Rectal smooth muscle tissue (tissue), 1 donor: ENCODE measurements around the gene ELOA.
"Not testable (repeated sequence)": the region's sequence is repeated elsewhere in the genome, so short reads cannot be mapped to it uniquely, and the experiment has no call there.

ENCODE experiments used
- H3K27ac ChIP-seq: one replicate; pipeline ENCODE4 v1.7.0; 2013; ENCODE audit warnings: low read depth, low read length, inconsistent platforms
- H3K27me3 ChIP-seq: one replicate; pipeline ENCODE4 v1.7.0; 2013; ENCODE audit warnings: low read length; ENCODE audit not compliant: control insufficient read depth, insufficient read depth
- H3K36me3 ChIP-seq: one replicate; pipeline ENCODE4 v1.7.0; 2013; ENCODE audit warnings: low read length; ENCODE audit not compliant: control insufficient read depth, insufficient read depth
- H3K4me1 ChIP-seq: one replicate; pipeline ENCODE4 v1.7.0; 2013; ENCODE audit warnings: low read length; ENCODE audit not compliant: control insufficient read depth, insufficient read depth
- H3K4me3 ChIP-seq: one replicate; pipeline ENCODE4 v1.7.0; 2013; ENCODE audit warnings: low read length
- H3K9ac ChIP-seq: one replicate; pipeline ENCODE4 v1.7.0; 2013; ENCODE audit warnings: low read length

The ELOA gene

GRCh38 chr1:23774174-23774880 is 31.1 kb downstream of the ELOA start:
- H3K27ac ChIP-seq = no peak overlapping the region
- no peaks in the 10 kb centered on the region for H3K36me3 ChIP-seq
- peaks cover 4% of the 10 kb centered on the region for H3K4me1 ChIP-seq
- no peaks in the 10 kb centered on the region for H3K27me3 ChIP-seq
- no peak overlapping the region for H3K4me3 ChIP-seq
- H3K9ac ChIP-seq = no peak overlapping the region

- no peak overlapping the region for H3K4me3 ChIP-seq
- H3K27ac ChIP-seq = no peak overlapping the region
- no peak overlapping the region for H3K9ac ChIP-seq
- H3K4me1 ChIP-seq = peaks cover 4% of the 10 kb centered on the region
- no peaks in the 10 kb centered on the region for H3K27me3 ChIP-seq
- H3K36me3 ChIP-seq = no peaks in the 10 kb centered on the region
Measured at GRCh38 chr1:23776217-23776616, 32.9 kb downstream of the ELOA start.

GRCh38 chr1:23777979-23778814 is 34.9 kb downstream of the ELOA start, which contains the start of gene PITHD1:
Gene PITHD1 (plus strand): TSS chr1:23778418. CDS start chr1:23778516, 98 bp downstream.
- H3K27me3 ChIP-seq = no peaks in the 10 kb centered on the region
- H3K4me1 ChIP-seq = peaks cover 4% of the 10 kb centered on the region
- peak within 1 kb of the TSS; percentile 91 for H3K4me3 ChIP-seq
- H3K27ac ChIP-seq = peak within 1 kb of the TSS; percentile 86
- peak within 1 kb of the TSS; percentile 90 for H3K9ac ChIP-seq
- no peaks in the 10 kb centered on the region for H3K36me3 ChIP-seq

GRCh38 chr1:23779826-23780371 is 36.6 kb downstream of the ELOA start:
- Histone ChIP-seq H3K27me3 (no peaks in the 10 kb centered on the region), H3K4me3 (no peak overlapping the region), H3K36me3 (no peaks in the 10 kb centered on the region), H3K9ac (no peak overlapping the region), H3K27ac (no peak overlapping the region), H3K4me1 (peaks cover 4% of the 10 kb centered on the region)

GRCh38 chr1:23783141-23783540 is 39.9 kb downstream of the ELOA start:
- not testable (repeated sequence) for H3K36me3 ChIP-seq, H3K4me3 ChIP-seq

GRCh38 chr1:23784846-23785245 is 41.6 kb downstream of the ELOA start:
- Histone ChIP-seq H3K9ac (no peak overlapping the region), H3K36me3 (peaks cover 8% of the 10 kb centered on the region), H3K27me3 (no peaks in the 10 kb centered on the region), H3K4me3 (no peak overlapping the region), H3K27ac (no peak overlapping the region), H3K4me1 (no peaks in the 10 kb centered on the region)

More at GRCh38 chr1:23783141-23783540, 39.9 kb downstream of the ELOA start:
- not testable (repeated sequence) for H3K27ac ChIP-seq, H3K9ac ChIP-seq, H3K4me1 ChIP-seq, H3K27me3 ChIP-seq

- H3K36me3 ChIP-seq = peaks cover 8% of the 10 kb centered on the region
- no peak overlapping the region for H3K4me3 ChIP-seq
- H3K4me1 ChIP-seq = peaks cover 7% of the 10 kb centered on the region
- no peak overlapping the region for H3K9ac ChIP-seq
- no peaks in the 10 kb centered on the region for H3K27me3 ChIP-seq
- no peak overlapping the region for H3K27ac ChIP-seq
Measured at GRCh38 chr1:23787701-23788100, 44.4 kb downstream of the ELOA start.

- Histone ChIP-seq H3K27ac (no peak overlapping the region), H3K27me3 (no peaks in the 10 kb centered on the region), H3K36me3 (peaks cover 8% of the 10 kb centered on the region), H3K4me1 (peaks cover 11% of the 10 kb centered on the region), H3K9ac (no peak overlapping the region), H3K4me3 (no peak overlapping the region)
Measured at GRCh38 chr1:23788695-23789094, 45.4 kb downstream of the ELOA start.

- H3K36me3 ChIP-seq = peaks cover 8% of the 10 kb centered on the region
- H3K4me3 ChIP-seq = peak within 1 kb of the TSS; percentile 77
- H3K27me3 ChIP-seq = no peaks in the 10 kb centered on the region
- peak within 1 kb of the TSS; percentile 42 for H3K9ac ChIP-seq
- peak within 1 kb of the TSS; percentile 18 for H3K27ac ChIP-seq
- peaks cover 11% of the 10 kb centered on the region for H3K4me1 ChIP-seq
Measured at GRCh38 chr1:23790696-23791515, 47.6 kb downstream of the ELOA start, which contains the start of gene LYPLA2. Gene LYPLA2 (plus strand): TSS chr1:23791145. CDS start chr1:23792683, 1,538 bp downstream.

GRCh38 chr1:23791516-23792047 is 48.3 kb downstream of the ELOA start:
- Histone ChIP-seq H3K36me3 (peaks cover 8% of the 10 kb centered on the region), H3K4me1 (peaks cover 11% of the 10 kb centered on the region), H3K9ac (peak overlapping the region; percentile 42), H3K4me3 (peak overlapping the region; percentile 77), H3K27ac (no peak overlapping the region), H3K27me3 (no peaks in the 10 kb centered on the region)

- H3K4me1 ChIP-seq = peaks cover 11% of the 10 kb centered on the region
- no peaks in the 10 kb centered on the region for H3K27me3 ChIP-seq
- H3K4me3 ChIP-seq = peak overlapping the region; percentile 77
- H3K36me3 ChIP-seq = peaks cover 9% of the 10 kb centered on the region
- H3K27ac ChIP-seq = no peak overlapping the region
- no peak overlapping the region for H3K9ac ChIP-seq
Measured at GRCh38 chr1:23792151-23792945, 49.1 kb downstream of the ELOA start.
